Suppressor macrophage treated with lipopolysaccharide for 4 hours (primary cell): ENCODE results near the gene C1QTNF12.
A peak's percentile ranks its signal among the peaks of the same experiment; 100 is the strongest.

ENCODE experiments used
- DNase-seq: peaks from one replicate; pipeline ENCODE4 v3.0.0-alpha.2; 2020

C1QTNF12 gene

DNA sequence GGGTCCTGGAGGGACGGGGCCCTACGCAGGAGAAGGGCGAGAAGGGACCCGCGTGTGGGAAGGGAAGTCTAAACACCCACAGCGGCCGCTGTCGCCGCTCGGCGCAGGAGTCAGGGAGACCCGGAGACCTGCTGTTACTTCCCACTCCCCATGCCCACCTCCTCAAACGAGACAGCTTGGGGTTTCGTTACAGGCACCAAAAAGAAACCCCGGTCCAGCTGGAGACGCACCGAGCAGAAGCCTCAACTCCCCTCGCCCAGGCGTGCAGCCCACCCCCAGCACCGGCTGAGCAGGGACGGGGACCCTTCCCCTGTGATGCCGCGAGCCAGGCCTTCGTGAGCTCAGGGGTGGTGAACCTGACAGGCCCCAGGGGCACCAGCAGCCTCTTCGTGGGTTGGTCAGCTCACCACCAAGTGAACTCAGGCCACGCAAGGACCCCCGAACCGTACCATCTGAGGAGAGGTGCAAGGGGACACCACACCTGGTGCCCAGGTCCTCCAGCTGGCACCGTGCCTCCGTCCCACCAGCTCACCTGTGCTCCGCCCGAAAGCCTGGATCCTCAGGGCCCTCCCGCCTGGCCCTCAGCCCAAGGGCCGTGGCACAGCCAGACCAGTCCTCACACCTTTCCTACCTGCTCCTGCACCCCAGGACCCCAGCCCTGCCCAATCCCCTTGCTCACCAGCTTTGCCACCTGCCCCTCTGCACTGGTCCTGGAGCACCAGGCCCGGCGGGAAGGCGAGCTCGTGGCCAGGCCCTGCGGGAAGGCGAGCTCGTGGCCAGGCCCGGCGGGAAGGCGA, 19.8 kb downstream of the C1QTNF12 start:
- no peak for DNase-seq

DNA sequence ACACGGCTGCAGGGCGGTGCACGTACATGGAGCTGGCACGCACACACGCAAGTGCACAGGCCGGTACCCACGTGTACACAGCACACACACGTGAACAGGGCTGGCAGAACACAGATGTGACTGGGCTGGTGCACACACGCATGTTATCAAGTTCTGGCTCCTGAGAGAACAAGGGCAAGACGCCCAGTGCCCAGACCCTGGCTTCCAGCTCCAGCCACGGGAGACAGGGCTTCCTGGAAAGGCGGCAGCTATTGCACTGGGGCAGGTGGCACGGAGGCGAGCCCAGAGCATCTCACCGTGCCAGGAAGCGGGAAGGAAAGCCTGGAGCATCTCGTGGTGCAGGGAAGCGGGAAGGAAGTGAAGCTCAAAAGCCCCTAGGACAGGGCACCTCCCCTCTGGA, 20.6 kb downstream of the C1QTNF12 start:
- DNase-seq: no peak

DNA sequence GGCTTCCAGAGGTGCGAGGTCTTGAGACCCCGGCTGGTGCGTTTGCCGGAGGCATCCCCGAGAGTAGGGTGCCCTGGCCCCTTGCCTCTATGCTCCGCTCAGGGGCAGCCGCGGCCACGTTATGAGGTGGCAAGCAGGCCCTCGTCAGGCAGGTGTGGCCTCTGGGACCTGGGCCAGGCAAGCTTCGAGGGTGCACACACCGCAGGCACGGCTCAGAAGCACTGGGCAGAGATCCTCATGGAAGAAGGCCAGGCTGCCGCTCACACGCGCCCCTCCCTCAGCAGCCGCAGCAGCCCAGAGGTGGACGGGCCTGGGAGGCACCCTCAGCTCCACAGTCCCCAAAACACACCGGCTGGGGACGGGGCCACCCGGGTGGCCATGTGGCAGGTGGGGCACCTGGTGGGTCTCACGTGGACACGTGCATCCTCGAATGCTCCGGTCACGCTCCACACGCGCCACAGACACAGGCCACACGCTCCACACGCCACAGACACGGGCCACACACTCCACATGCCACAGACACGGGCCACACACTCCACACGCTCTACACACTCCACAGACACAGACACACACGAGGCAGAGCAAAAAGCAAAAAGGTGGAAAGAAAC, 21.2 kb downstream of the C1QTNF12 start:
- DNase-seq: no peak

GRCh38 chr1:1223891-1224290, 22.6 kb downstream of the C1QTNF12 start:
- DNase-seq: no peak

DNA sequence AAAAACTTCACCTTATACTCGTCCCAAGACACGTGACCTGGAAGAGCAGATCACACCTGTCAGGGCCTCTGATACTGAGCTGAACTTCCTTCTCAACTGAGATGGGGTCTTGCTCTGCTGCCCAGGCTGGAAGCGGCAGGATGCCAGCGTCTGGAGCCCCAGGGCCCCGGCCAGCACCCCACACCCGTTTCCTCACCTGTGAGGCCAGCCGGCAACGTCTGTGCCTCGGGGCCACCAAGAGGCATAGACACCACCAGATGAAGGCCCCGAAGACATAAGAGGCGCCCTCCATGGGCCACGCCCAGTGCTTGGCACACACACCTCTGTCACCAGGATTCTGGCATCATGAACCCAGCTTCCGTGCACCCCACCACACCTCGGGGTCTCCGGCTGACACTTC, 23.2 kb downstream of the C1QTNF12 start:
- no peak for DNase-seq

GRCh38 chr1:1222575-1223225, 23.8 kb downstream of the C1QTNF12 start:
- no peak for DNase-seq

DNA sequence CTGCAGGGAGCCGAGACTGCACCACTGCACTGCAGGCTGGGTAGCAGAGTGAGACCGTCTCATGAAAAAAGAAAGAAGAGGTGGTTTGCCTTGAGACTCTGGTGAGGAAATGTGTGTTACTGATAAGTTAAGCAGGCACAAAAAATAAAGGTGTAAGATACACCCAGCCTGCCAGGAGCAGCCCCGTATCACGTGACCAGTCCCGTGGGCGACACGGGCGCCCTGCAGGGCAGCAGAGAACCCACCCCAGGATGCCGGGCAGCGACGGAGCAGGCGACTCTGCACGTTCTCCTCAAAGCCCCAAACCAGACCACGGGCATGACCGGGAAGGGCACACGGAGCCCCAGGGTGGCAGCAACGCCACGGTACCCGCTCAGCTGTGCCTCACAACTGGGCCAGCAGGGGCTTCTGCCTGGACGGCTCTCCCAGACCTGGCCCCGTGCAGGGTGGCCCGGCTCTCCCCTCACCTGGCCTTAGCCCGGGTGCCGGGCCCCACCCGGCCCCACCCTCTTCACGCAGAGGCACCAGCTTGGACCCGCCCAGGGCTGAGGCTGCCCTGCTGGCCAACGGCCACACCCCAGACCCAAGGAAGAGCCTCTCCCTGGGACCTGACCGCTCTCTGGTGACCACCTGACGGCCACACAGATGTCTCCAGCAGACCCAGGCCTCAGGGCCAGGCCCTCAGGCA, 24.5 kb downstream of the C1QTNF12 start:
- DNase-seq: no peak

GRCh38 chr1:1220197-1220596, 26.3 kb downstream of the C1QTNF12 start:
- DNase-seq: no peak

DNA sequence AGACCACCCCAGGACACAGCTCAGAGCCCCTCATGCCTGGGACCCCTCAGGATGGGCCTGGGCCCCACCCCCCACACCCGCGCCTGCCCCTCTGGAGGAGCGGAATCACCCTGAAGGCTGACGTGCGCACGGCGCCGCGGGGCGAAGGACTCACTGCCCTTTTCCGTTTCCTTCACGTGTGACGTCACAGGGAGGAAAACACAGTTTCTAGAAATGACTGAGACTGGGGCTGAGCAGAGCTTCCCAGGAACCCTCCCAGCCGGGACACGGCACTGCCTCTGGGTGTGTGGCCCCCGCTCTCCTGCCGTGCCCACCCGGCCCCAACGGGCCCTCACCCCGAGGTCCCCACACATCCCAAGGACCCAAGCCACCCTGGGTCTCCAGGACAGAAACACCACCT, 27.2 kb downstream of the C1QTNF12 start:
- DNase-seq: no peak

DNA sequence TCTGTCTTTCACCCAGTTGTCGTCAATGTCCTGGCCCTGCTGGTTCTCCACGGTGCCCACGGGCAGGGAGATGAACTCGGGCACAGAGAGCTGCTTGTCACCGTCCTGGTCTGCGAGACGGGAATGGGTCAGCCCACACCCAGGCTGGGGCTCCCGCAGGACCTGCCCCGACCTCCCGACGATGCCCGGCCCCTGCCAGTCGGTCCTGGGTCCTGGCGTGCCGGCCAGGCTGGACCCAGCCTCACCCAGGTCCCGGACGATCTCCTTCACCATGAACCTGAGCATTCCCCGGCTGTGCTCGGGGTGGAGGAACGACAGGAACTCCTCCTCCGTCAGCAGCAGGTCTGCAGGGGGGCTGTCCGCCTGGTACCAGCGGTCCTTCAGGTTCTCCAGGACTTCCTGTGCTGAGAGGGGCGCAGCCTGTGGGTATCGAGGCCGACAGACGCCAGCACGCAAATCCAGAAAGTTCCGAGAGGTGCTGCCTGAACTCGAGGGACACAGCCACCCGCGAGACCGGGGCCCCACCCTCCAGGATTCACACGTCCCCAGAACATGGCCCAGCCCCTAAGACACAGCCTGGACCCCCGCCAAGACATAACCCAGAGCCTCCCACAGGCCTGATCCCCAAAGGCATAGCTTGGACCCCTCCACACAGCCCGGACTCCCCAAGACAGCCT, 27.9 kb downstream of the C1QTNF12 start:
- DNase-seq: no peak

DNA sequence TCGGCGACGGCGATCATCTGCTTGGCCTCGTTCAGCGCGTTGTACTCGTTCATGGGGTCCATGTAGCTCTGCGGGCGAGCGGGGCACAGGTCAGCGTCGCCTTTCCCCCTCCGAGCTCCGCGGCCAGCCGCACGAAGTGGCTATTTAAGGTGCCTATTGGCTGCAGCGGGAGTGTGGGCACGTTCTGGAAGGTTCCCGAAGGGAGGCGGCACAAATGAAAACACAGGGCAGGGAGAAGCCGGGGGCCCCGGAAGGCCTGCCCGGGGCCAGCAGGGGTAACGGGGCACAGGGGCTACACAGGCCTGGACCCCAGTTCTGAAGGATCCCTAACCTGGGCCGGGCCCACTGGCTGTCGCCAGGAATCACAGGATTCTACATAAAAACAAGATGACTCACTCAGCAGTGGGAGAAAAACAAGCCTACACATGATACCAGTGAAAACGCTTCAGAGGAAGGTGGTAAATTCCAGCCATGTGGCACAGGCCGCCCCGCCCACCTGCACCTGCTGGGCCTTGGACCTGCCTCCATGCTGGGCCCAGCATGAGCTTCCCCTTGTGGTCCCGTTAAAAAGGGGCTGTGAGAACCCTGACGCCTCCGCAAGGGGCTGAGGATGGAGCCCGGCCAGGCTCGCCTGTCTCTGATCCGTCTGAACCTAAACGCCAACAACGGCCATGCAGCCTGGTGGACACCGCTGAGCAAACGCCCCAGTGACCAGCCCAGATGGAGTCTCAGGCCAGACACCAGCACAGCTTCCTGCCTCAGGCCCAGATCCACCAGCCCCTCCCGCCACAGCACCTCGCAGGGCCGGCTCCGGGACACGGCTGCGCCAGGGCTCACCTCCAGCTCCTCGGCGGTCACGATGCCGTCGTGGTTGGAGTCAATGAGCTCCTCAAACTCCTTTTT, 28.6 kb downstream of the C1QTNF12 start:
- no peak for DNase-seq

GRCh38 chr1:1216770-1217620, 29.5 kb downstream of the C1QTNF12 start:
- no peak for DNase-seq

GRCh38 chr1:1215881-1216605, 30.5 kb downstream of the C1QTNF12 start:
- no peak for DNase-seq

DNA sequence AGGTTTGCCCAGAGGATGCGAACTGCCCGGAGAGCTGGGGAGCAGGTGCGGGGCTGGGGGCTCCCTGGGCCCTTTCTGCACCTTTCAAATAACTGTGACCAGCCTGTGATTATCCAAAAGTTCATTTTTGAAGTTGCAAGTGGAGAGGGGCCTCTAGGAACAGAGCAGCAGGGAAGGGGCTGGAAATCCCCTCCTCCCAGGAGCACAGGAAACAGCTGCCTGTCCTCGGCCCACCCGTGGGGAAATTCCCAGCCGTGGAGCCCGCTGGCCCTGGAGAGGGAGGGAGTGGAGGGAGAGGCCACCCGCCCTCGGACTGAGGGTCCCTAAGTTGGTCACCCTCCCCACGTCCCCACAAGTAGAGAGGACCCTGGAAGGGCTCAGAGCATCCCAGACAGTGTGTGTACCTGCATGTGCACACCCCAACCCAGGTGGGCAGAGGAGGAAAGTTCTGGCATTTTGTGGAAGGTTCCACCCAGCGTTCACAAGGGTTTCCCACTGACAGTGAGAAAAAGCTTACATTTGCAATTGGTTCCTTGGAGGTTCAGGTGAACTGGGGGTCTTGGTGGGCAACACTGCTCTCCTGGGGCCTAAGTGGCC, 31.3 kb downstream of the C1QTNF12 start:
- peak; percentile 31 for DNase-seq

DNA sequence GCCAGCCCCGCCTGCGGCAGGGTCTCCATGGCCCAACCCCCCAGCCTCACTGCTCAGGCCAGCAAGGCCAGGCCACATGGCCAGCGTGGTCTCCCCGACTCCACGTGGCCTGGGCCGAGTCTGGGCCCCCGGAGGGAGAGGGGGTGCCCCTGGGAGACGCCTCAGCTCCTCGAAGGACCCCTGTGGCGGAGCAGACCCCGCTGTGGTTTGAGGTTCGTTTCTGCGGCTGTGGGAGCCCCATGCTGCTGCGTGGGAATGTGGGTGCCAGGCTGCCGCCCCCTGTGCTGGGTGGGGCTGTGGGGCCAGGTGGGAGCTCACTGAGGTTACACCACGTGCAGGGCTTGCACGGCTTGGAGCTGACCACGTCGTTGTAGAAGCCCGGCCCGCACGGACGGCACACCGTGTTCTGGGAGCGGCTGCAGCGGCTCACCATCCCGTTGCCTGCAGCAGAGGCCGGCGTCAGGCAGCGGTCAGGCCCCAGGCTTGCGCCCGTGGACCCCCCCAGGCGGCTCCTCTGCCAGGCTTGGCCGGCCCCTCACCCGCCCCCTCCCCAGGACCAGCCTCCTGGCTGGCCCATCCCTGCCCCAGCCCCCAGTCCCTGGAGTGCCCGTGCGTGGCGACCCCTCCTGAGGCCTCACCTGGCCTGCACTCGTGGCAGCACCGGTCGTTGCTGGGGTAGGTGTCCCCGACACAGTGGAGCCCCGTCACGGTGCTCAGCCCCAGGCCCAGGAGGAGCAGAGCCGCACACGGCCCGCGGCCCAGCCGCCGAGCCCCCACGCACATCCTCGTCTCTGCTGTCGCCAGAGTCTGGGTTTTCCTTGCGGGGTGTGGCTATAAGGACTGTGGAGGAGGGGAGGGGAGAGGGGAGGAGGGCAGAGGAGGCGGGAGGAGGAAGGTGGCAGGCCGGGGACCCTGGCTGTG, 32.9 kb downstream of the C1QTNF12 start, which contains the start of gene TNFRSF4:
Gene TNFRSF4 (minus strand): TSS at position 809 of the 921 bp plus-strand sequence. CDS start 26 bp downstream, at position 783.
- DNase-seq: peak; percentile 34

GRCh38 chr1:1212780-1213344, 33.7 kb downstream of the C1QTNF12 start:
- DNase-seq: peak; percentile 37

GRCh38 chr1:1211541-1212441, 34.7 kb downstream of the C1QTNF12 start:
- no peak for DNase-seq
